Retina (tissue), 1 donor: Measurements from ENCODE around the gene DDX52.
"Not testable (repeated sequence)": the region's sequence is repeated elsewhere in the genome, so short reads cannot be mapped to it uniquely, and the experiment has no call there.

Experiments used
- DNase-seq: peaks from one replicate; pipeline ENCODE4 v3.0.0-alpha.2; 2016

Gene DDX52

GRCh38 chr17:37648555-37648954, 5.3 kb upstream of the DDX52 start:
- DNase-seq: no peak

- DNase-seq: no peak
Measured at GRCh38 chr17:37647856-37648255, 4.6 kb upstream of the DDX52 start.

- peak; percentile 13 for DNase-seq
Measured at GRCh38 chr17:37643869-37644268, 623 bp upstream of the DDX52 start.

- no peak for DNase-seq
Measured at GRCh38 chr17:37642681-37643080, 565 bp downstream of the DDX52 start.

- no peak for DNase-seq
Measured at GRCh38 chr17:37640015-37640414, 3.2 kb downstream of the DDX52 start.

- DNase-seq: no peak
Measured at GRCh38 chr17:37637956-37638355, 5.3 kb downstream of the DDX52 start.

GRCh38 chr17:37616430-37616829, 26.8 kb downstream of the DDX52 start:
- not testable (repeated sequence) for DNase-seq

- no peak for DNase-seq
Measured at GRCh38 chr17:37614823-37615222, 28.4 kb downstream of the DDX52 start.

GRCh38 chr17:37614391-37614790, 28.9 kb downstream of the DDX52 start:
- DNase-seq: no peak

GRCh38 chr17:37610971-37611370, 32.3 kb downstream of the DDX52 start:
- DNase-seq: no peak

GRCh38 chr17:37610041-37610420, 33.2 kb downstream of the DDX52 start:
- not testable (repeated sequence) for DNase-seq

GRCh38 chr17:37609170-37610040, 33.8 kb downstream of the DDX52 start, which contains the start of gene SYNRG:
TSS of gene SYNRG (minus strand) at chr17:37609418. CDS start at chr17:37609355, 63 bp downstream.
- DNase-seq: peak; percentile 98

GRCh38 chr17:37608351-37609169, 34.7 kb downstream of the DDX52 start:
- DNase-seq: no peak

GRCh38 chr17:37607637-37608331, 35.5 kb downstream of the DDX52 start:
- peak; percentile 2 for DNase-seq

- no peak for DNase-seq
Measured at GRCh38 chr17:37605813-37606505, 37.3 kb downstream of the DDX52 start.

GRCh38 chr17:37605081-37605480, 38.2 kb downstream of the DDX52 start:
- DNase-seq: no peak

GRCh38 chr17:37604556-37604955, 38.7 kb downstream of the DDX52 start:
- DNase-seq: no peak

GRCh38 chr17:37598145-37598544, 45.1 kb downstream of the DDX52 start:
- no peak for DNase-seq

- DNase-seq: no peak
Measured at GRCh38 chr17:37592291-37592690, 51.0 kb downstream of the DDX52 start.

- no peak for DNase-seq
Measured at GRCh38 chr17:37585066-37585465, 58.2 kb downstream of the DDX52 start.

GRCh38 chr17:37576281-37576680, 67.0 kb downstream of the DDX52 start:
- no peak for DNase-seq

- DNase-seq: no peak
Measured at GRCh38 chr17:37574427-37574826, 68.8 kb downstream of the DDX52 start.

GRCh38 chr17:37571674-37572073, 71.6 kb downstream of the DDX52 start:
- DNase-seq: no peak
